Mammary epithelial cell (primary cell): ENCODE data around the gene PCSK5.

Experiments
- EZH2 ChIP-seq: IDR thresholded peaks from 2 replicates; pipeline ENCODE4 v1.6.1; 2012; ENCODE audit warnings: low read length, inconsistent platforms, borderline replicate concordance
- TF ChIP-seq, protein P1 (sequence below), 2 donors: IDR thresholded peaks in 1 of 2; conservative IDR thresholded peaks in 1 of 2; 2 replicates each; pipeline ENCODE4 v1.5.1; 2011 to 2012; ENCODE audit warnings: inconsistent platforms in 2 of 2, low read length in 2 of 2, mild to moderate bottlenecking in 2 of 2, control low read depth in 1 of 2, low read depth in 1 of 2; ENCODE audit not compliant: insufficient read depth in 1 of 2; ENCODE audit errors: extremely low read depth in 1 of 2

DNA sequence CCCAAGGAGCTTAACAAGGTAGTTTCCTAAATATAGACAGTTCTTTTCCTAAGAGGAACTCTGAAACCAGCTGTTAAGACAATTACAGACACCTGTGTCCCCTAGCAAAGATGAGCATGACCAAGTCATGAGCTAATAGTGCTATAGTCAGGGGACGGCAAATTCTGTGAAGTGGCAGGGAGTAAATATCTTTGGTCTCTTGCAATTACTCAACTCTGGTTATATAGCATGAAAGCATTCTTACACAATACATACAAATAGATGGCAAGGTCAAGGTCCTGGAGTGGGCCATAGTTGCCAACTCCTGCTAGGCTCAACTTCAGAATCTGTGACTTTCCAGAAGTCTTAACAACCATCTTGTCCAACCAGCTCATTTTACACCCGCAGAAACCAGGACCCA lies 400.1 kb downstream of the PCSK5 start:
- TF ChIP-seq, protein P1, sequence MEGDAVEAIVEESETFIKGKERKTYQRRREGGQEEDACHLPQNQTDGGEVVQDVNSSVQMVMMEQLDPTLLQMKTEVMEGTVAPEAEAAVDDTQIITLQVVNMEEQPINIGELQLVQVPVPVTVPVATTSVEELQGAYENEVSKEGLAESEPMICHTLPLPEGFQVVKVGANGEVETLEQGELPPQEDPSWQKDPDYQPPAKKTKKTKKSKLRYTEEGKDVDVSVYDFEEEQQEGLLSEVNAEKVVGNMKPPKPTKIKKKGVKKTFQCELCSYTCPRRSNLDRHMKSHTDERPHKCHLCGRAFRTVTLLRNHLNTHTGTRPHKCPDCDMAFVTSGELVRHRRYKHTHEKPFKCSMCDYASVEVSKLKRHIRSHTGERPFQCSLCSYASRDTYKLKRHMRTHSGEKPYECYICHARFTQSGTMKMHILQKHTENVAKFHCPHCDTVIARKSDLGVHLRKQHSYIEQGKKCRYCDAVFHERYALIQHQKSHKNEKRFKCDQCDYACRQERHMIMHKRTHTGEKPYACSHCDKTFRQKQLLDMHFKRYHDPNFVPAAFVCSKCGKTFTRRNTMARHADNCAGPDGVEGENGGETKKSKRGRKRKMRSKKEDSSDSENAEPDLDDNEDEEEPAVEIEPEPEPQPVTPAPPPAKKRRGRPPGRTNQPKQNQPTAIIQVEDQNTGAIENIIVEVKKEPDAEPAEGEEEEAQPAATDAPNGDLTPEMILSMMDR (conservative IDR thresholded peaks at IDR 0.05 in 1 of 2, IDR thresholded peaks at IDR 0.05 in 1 of 2; ENCODE audit: extremely low read depth in 1 of 2, insufficient read depth in 1 of 2, low read depth in 1 of 2, low read length in 2 of 2): no peak
- TF ChIP-seq EZH2: no peak
